Ovary (tissue), 9 donors: ENCODE measurements around the gene KRT35. TPM values are rescaled to one million over a fixed set of nuclear protein-coding genes. Genes with fewer than 3 reads are reported as not detected.

Source experiments
- DNase-seq, 5 donors: peaks; one replicate each; pipeline ENCODE4 v3.0.0-alpha.2; 2019 to 2020
- H3K27ac ChIP-seq, 2 donors: fragments of 200-600 bp; one replicate each; pipeline versions ENCODE4 v1.5.1 to v1.8.0; 2019 to 2022
- H3K27me3 ChIP-seq: fragments of 200-600 bp; one replicate; pipeline ENCODE4 v1.8.0; 2022
- H3K36me3 ChIP-seq: fragments of 200-600 bp; sonication (generic); one replicate; pipeline ENCODE4 v1.5.1; 2019
- H3K4me1 ChIP-seq: one replicate; pipeline ENCODE4 v1.8.1; 2013; ENCODE audit warnings: mild to moderate bottlenecking, moderate library complexity; ENCODE audit not compliant: insufficient read depth
- H3K4me3 ChIP-seq: fragments of 200-600 bp; sonication (generic); one replicate; pipeline ENCODE4 v1.5.1; 2017
- H3K9me3 ChIP-seq, 2 donors: fragments of 200-600 bp in 1 of 2; sonication (generic) in 1 of 2; one replicate each; pipeline versions ENCODE4 v1.5.1 to v1.8.1; 2013 to 2019; ENCODE audit warnings: mild to moderate bottlenecking in 1 of 2, moderate library complexity in 1 of 2
- EP300 ChIP-seq: sonication (generic); formaldehyde crosslinking; IDR thresholded peaks from one replicate; pipeline ENCODE4 v1.6.1; 2017; ENCODE audit warnings: antibody characterized with exemption
- POLR2A ChIP-seq: fragments of 450-650 bp; IDR thresholded peaks from one replicate; pipeline ENCODE4 v1.6.1; 2017; ENCODE audit warnings: antibody characterized with exemption, mild to moderate bottlenecking, moderate library complexity
- WGBS, 3 donors: extraction: QIAGEN DNeasy Blood & Tissue Kit in 1 of 3; methylation state at CpG; one replicate each; pipeline versions ENCODE4 v1.1.5 to v1.1.7; 2013 to 2017; 5-methylcytosine and 5-hydroxymethylcytosine counted together
- intact Hi-C, 4 donors: fragments of 100-400 bp; cut with DNase I; formaldehyde crosslinking; loops; one replicate each; pipeline versions ENCODE4 v1.11.0 to v1.15.1; 2022 to 2023
- polyA plus RNA-seq, 2 donors: library from polyadenylated mRNA; stranded (reverse); fragments of 200-250 nt in 1 of 2; fragments of 350-450 nt in 1 of 2; fragmentation: Illumina TruSeq in 1 of 2; extraction: RNeasy Lipid Tissue Mini Kit (QIAGEN cat#74804) in 1 of 2; gene quantifications; one replicate each; pipeline ENCODE4 v1.2.3, GENCODE V29; 2013 to 2014
- total RNA-seq, 7 donors: library from RNA; depleted of rRNA in 2 of 7; stranded (reverse); fragments of >200 nt in 2 of 7; fragmentation: NEBNext Ultra II Directional in 3 of 7; extraction: Animal tissue kit (Norgen Biotek cat#: 25700) in 3 of 7; gene quantifications; one replicate each; pipeline versions ENCODE4 v1.1.0 to v1.2.4, GENCODE V29; 2016 to 2023
- TF ChIP-seq, protein P1 (sequence below), 3 donors: fragments of 450-650 bp in 2 of 3; fragments of 200-600 bp in 1 of 3; IDR thresholded peaks; one replicate each; pipeline versions ENCODE4 v1.5.1 to v1.8.0; 2016 to 2022; ENCODE audit warnings: antibody characterized with exemption in 3 of 3, mild to moderate bottlenecking in 1 of 3
- donor health status: DM: no; HTN: no; CAD: no; lungs with moderate emphysema.
- donor health status: DM: no; HTN: no; CAD: no.
- donor health status: Bipolar disorder and iron deficiency.
- donor health status: DM: yes; HTN: yes; CAD: no.
- donor health status: DM: no; HTN: no; CAD: no.
- donor health status: DM: yes; HTN: yes; CAD: no.

Gene KRT35
- total and polyA plus RNA-seq, 9 donors: not detected

DNA sequence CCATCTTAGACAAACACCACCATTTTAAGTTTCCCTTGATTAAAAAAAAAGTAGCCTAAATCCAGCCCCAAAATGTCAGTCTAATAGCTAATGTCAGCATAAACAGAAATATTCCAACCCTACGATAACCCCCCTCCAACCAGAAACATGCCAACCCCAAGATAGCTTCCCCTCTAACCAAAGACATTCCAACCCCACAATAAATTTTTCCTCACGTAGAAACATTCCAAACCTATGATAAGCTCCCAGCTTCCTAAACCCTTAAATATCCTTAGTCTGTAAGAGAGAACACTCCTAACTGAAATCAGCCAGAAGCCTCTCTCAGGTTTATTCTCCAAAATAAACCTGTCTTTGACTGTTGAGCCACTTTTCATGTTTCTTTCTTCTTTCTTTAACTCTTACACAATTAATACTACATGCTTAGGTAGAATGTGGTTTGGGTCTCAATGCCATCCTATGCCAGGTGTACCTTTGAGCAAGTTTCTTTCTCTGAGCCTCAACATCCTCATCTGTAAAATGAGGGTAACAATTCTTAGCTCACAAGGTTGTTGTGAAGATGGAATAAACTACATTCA lies 29.7 kb downstream of the KRT35 start:
- DNase-seq: no peak
- intact Hi-C loops: no loop called here
- TF ChIP-seq EP300 (no peak), POLR2A (no peak)

DNA sequence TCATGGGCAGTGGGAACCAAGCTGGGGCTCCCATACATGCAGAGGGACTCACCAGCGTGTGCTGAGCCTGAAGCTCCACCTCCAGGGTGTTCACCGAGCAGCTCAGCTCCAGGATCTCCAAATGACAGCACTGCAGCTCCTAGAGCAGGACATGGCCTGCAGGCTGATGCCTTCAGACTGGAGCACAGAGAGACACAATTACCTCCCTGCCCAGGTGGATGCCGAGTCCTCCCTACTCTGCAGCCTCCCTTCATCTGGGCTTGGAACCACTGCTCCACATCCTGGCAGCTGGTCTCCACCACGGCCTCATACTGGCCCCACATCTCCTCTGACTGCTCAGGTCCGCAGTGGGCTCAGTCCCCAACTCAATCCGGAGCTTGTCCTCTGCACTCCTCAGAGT lies 31.9 kb downstream of the KRT35 start:
- no peaks in the 10 kb centered on the region for H3K36me3 ChIP-seq
- intact Hi-C loops: no loop called here
- DNase-seq: no peak
- H3K4me1 ChIP-seq: peaks cover 2% of the 10 kb centered on the region
- TF ChIP-seq, protein P1, sequence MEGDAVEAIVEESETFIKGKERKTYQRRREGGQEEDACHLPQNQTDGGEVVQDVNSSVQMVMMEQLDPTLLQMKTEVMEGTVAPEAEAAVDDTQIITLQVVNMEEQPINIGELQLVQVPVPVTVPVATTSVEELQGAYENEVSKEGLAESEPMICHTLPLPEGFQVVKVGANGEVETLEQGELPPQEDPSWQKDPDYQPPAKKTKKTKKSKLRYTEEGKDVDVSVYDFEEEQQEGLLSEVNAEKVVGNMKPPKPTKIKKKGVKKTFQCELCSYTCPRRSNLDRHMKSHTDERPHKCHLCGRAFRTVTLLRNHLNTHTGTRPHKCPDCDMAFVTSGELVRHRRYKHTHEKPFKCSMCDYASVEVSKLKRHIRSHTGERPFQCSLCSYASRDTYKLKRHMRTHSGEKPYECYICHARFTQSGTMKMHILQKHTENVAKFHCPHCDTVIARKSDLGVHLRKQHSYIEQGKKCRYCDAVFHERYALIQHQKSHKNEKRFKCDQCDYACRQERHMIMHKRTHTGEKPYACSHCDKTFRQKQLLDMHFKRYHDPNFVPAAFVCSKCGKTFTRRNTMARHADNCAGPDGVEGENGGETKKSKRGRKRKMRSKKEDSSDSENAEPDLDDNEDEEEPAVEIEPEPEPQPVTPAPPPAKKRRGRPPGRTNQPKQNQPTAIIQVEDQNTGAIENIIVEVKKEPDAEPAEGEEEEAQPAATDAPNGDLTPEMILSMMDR (IDR thresholded peaks at IDR 0.05): no peak
- TF ChIP-seq EP300 (no peak), POLR2A (no peak)
- no peaks in the 10 kb centered on the region for H3K27me3 ChIP-seq
- no peak overlapping the region for H3K27ac ChIP-seq
- no peak overlapping the region for H3K4me3 ChIP-seq
- no peaks in the 10 kb centered on the region for H3K9me3 ChIP-seq
- 82 to 87% (median 85%) methylated on average over 6 of the region's 6 CpGs for WGBS, 3 donors

More for the DNA sequence above, 29.7 kb downstream of the KRT35 start:
- no peaks in the 10 kb centered on the region for H3K9me3 ChIP-seq
- H3K4me1 ChIP-seq: peaks cover 2% of the 10 kb centered on the region
- H3K27ac ChIP-seq: no peak overlapping the region
- no peaks in the 10 kb centered on the region for H3K36me3 ChIP-seq
- H3K4me3 ChIP-seq: no peak overlapping the region
- 14 to 24% (median 22%) methylated on average over 2 of the region's 2 CpGs for WGBS, 3 donors
- no peaks in the 10 kb centered on the region for H3K27me3 ChIP-seq

DNA sequence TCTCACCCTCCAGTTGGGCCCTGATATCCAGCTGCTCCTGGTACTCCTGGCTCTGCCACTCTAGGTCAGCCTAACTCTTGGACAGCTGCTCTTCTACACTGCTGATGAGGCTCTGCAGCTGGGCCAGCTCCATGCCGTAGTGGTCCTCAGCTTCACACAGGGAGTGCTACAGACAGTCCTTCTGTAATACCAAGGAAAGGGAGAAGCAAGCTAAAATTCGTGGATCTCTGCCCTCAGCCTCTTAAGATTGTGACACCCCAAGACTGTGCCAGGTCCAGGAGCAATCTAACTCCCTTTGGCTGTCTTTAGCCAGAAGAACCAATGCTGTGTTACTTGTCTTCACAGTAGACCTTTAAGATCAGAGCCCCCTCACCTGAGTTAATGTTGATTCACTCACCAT lies 32.4 kb downstream of the KRT35 start:
- H3K27ac ChIP-seq: no peak overlapping the region
- H3K4me3 ChIP-seq: no peak overlapping the region
- peaks cover 2% of the 10 kb centered on the region for H3K4me1 ChIP-seq
- intact Hi-C loops: no loop called here
- no peaks in the 10 kb centered on the region for H3K27me3 ChIP-seq
- 20 to 66% (median 23%) methylated on average over 2 of the region's 2 CpGs for WGBS, 3 donors
- H3K9me3 ChIP-seq: no peaks in the 10 kb centered on the region
- no peaks in the 10 kb centered on the region for H3K36me3 ChIP-seq
- no peak for DNase-seq
- TF ChIP-seq EP300: no peak
- TF ChIP-seq, protein P1 (IDR thresholded peaks at IDR 0.05): no peak
- no peak for TF ChIP-seq POLR2A

DNA sequence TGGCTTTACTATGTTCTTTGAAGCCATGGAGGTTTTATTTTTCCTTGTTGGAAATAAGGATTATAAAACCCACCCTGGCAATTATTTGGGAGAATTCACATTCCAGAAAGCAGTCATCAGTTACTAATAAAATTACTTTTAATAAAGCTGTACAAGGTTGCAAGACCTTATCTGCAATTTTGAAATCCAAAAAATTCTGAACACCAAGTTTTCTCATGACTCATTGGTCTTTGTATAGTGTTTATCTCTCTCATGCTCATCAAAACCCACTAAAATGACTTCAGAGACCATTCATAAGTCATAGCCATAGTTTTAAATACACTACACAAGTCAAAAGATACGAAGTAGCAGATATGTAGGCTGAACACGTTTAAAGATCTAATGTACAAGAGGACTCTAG lies 34.1 kb downstream of the KRT35 start:
- DNase-seq: no peak
- TF ChIP-seq, protein P1 (IDR thresholded peaks at IDR 0.05): no peak
- TF ChIP-seq POLR2A (no peak), EP300 (no peak)
- H3K27me3 ChIP-seq: no peaks in the 10 kb centered on the region
- H3K27ac ChIP-seq: no peak overlapping the region
- H3K4me1 ChIP-seq: peaks cover 2% of the 10 kb centered on the region
- intact Hi-C loops: no loop called here
- no peak overlapping the region for H3K4me3 ChIP-seq
- no peaks in the 10 kb centered on the region for H3K36me3 ChIP-seq
- WGBS, 3 donors: 4 to 17% (median 16%) methylated on average over 2 of the region's 2 CpGs
- H3K9me3 ChIP-seq: no peaks in the 10 kb centered on the region

DNA sequence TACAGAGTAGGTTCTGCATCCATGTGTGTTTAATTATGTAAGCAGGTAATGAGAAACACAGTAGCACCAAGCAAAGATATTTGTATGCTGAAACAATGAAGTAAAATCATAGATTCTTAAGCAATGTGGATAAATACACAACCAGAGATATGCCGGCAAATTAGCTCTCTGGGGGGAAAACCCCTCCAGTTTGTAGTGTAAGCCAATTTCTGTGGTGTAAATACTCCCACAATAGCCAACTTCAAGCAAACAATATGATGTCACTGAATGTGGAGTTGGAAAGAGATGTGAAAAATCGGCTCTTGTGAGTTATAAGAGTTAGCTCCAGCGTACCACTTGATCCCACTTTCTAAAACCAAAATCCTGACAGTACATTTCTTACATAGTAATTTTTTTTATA lies 36.3 kb downstream of the KRT35 start:
- H3K27me3 ChIP-seq: no peaks in the 10 kb centered on the region
- peaks cover 2% of the 10 kb centered on the region for H3K4me1 ChIP-seq
- 60 to 72% (median 61%) methylated on average over 3 of the region's 3 CpGs for WGBS, 3 donors
- TF ChIP-seq EP300 (no peak), POLR2A (no peak)
- TF ChIP-seq, protein P1 (IDR thresholded peaks at IDR 0.05): no peak
- H3K27ac ChIP-seq: no peak overlapping the region
- intact Hi-C loops: no loop called here
- no peak for DNase-seq
- H3K4me3 ChIP-seq: no peak overlapping the region
- no peaks in the 10 kb centered on the region for H3K9me3 ChIP-seq
- H3K36me3 ChIP-seq: no peaks in the 10 kb centered on the region
